LNCaP clone FGC (cell line): ENCODE results near the gene EN1.

Source experiments
- DNase-seq: peaks from one replicate; pipeline ENCODE4 v3.0.0-alpha.2; 2011; ENCODE audit warnings: low read depth
- H3K4me3 ChIP-seq: 2 replicates; pipeline ENCODE4 v1.5.1; 2011; ENCODE audit warnings: mild to moderate bottlenecking, low read depth, low read length, control low read depth
- CTCF ChIP-seq: IDR thresholded peaks from 2 replicates; pipeline ENCODE4 v1.5.1; 2012; ENCODE audit warnings: mild to moderate bottlenecking; ENCODE audit not compliant: control insufficient read depth, insufficient read depth; ENCODE audit errors: extremely low read depth

EN1 gene

DNA sequence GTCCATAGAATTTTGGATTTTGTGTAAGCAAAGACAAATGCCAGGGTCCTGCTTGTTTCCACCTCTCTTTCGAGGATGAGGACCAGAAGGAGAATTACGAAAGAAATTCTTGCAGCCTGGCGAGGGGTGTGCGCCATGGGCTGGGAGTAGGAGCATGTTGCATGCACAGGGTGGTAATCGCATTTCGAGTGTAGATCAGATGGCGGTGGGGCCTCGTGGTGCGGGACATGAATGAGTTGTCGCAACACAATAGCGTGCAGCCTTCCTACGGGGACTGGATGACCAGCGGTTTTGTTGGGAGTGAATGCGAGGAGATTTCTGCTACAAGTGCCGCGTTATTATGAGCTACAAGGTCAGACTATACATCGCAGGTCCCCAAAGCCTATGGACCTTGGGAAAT is 4.2 kb upstream of the EN1 start:
- no peak for TF ChIP-seq CTCF
- no peak for DNase-seq
- no peak overlapping the region for H3K4me3 ChIP-seq

DNA sequence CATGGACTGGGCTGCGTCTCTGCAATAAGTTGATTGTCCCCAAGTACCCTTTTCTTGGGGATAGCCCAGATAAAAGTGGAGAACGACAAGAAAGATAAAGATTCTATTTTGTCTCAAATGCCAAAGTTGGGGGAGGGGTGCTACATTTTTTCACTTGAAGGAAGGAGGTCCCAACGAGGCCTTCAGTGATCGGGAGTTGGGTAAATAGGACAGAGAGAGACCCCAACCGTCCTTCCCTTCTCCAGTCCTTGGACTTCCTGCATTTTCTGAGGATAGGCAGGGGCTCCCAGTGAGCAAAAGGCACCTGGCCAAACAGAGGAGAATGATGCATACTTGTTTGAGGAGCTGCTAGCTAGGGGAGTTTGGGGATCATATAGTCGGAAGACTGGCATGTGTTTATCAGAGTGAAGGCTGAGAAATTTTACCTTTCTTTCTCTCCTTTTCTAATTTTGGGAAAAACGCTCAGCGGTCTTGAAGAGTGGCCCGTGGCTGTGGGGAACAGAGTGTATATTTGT is 3.5 kb upstream of the EN1 start:
- H3K4me3 ChIP-seq = no peak overlapping the region
- TF ChIP-seq CTCF = no peak
- no peak for DNase-seq

DNA sequence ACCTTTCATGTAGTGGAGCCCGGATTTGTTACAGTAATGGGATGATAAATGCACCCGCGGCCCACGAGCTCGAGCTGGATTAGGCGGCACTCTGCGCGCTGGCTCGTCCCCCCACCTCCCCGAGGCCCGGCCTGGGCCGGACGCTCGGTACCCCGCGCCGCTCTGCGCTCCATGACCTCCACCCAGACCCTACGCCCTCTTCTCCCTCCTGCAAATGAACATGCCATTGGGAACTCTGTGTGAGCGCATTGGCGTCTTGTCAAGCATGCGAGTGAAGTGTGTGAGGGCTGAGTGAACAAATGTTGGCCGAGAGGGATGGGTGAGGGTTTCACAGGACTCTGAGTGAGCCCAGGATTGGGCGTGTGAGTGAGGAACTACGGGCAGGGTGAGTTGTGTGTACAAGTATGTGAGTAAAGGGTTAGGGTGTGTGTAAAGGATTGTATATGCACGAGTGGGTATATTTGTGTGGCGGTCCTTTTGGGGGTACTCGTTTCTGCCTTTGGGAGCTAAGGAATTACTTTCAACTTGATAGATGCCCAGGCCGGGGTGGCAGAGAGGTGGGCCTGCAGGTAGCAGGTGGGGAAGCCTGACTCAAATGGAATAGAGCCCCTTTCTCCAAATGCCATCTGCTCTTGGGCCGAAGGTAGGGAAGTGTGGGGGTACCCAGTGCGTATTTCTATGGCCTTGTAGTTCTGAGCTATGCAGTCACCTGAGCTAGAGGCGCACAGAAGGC is 2.9 kb upstream of the EN1 start:
- no peak for TF ChIP-seq CTCF
- DNase-seq = no peak
- no peak overlapping the region for H3K4me3 ChIP-seq

DNA sequence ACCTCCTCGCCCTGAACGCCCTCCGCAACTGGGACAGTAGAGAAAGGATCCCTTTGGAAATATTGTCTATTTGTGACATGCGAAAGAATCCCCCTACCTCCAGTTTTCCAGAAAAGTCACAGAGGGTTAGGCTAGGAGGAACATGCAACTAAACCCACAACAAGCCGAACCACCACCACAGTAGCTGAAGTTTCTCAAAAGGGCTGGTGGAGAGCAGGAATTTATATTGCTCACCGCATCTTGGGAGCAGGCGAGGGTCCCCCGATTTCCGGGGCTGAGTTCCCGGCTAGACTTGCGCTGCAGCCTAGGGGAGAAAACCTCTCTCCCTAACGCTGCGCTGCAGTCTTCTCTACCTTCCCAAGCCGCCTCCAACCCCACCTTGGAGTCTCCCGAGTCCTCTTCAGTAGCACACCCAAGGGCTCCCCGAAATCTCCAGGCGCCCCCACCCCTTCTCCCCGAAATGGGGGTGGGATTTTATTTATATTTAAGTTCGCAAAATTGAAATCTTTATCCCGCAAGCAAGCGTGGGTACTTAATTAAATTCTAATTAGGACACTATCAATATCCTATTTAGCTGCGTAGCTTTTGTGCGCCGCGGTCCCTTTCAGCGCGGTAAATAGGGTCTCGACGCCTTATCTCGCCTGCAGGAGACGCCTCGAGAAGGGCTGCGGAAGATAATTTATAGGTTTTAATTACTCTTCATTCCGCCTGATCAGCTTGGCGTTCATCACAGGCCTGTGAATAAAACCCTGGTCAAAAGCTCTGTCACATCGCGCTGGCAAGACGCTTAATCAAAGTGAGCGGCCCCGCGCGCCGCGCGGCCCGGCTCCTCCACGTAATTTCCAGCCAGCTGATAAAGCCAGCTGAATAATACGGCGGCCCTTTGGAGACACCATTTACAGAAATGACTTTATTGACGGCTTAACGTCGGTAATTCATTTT is 2.0 kb upstream of the EN1 start:
- DNase-seq = no peak
- TF ChIP-seq CTCF = no peak
- H3K4me3 ChIP-seq = no peak overlapping the region

DNA sequence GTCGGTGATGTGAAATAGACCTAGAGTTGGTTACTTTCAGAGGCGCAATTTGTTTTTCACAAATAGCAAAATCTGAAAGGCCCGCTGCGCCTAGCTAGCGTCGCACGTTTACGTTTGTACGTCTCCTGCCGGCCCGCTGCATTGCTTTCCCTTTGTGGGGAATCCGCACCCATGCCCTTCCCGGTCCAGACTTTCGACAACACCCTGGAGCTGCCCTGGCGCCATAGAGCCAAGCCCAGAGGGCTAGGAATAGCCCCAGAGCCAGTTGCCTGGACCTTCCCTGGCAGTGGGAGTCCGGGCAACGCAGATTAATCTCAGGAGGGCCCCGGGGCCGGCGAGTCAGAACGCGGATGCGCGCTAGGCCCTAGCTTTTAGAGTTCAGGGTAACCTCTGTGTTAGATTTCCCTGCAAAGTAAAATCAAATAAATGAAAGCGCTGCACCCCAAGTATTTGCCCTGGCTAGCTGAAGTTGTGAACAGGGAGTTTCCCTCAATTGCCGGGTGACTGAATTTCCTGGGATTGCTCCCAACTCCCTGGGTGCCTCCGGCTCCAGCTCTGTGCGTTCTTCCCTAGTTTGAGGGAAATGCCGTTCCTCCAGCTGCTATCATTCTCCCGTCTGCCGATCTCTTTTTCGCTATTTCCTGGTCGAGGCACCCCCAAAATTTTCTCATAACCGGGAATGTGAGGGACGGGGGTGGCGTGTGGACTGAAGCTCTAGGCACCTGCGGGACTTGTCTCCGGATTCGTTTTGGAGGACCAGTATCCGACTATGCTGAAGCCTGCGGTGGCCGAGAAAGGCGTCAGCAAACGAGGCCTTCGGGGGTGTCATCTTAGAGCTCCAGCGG is 1.2 kb upstream of the EN1 start:
- DNase-seq = no peak
- no peak overlapping the region for H3K4me3 ChIP-seq
- no peak for TF ChIP-seq CTCF

- H3K4me3 ChIP-seq = no peak overlapping the region
- TF ChIP-seq CTCF = no peak
- no peak for DNase-seq
Observed at GRCh38 chr2:118847762-118848172, 319 bp upstream of the EN1 start.
